ENCODE measurements around the gene GRB14.

GRCh38 chr2:164597983-164598382, 23.3 kb downstream of the GRB14 start:
- no peak for TF ChIP-seq POLR2A (IDR thresholded peaks at IDR 0.05)
- TF ChIP-seq CTCF (IDR thresholded peaks at IDR 0.05): no peak

All from vagina (tissue), 2 donors.